ENCODE data around the gene RET.
"Not testable (repeated sequence)": the region's sequence is repeated elsewhere in the genome, so short reads cannot be mapped to it uniquely, and the experiment has no call there.

The RET gene

DNA sequence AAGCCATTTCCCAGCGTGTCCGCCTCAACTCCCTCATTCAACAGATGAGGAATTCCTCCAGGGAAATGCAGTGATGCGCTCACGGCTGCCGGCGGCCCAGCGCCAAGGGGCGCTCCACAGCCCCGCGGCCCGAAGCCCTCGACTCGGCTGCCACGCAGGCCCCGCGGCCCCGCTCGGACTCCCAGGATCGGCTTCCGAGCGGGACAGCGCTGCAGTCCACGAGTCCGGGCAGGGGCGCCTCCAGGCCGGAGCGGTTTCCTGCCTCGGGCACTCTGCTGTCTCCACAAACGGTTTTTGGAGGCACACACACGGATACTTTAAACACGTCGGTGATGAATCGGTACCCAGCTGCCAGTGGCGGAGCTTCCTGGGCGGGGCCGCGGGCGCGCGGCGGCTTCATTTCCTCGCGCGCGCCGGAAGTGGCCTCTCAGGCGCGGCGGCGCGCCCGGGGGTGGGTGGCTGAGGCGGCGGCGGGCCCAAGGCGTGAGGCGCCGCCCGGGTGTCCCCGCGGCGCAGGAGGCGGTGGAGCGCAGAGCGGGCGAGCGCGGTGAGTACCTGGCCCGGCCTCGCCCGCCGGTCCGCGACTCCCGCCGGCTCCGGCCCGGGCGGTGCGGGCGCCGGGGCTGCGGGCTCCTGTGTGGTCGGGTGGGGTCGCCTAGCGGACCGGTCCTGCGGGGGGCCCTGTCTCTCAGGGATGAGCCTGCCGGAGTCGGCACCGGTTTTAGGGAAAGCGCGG lies 61.3 kb downstream of the RET start, which contains the start of gene CSGALNACT2:
TSS of gene CSGALNACT2 (plus strand) at position 425 of the 736 bp plus-strand sequence. CDS start 16,705 bp downstream, outside the sequence.
- DNase-seq = peak in 1 of 2 experiments; percentile 80

DNA sequence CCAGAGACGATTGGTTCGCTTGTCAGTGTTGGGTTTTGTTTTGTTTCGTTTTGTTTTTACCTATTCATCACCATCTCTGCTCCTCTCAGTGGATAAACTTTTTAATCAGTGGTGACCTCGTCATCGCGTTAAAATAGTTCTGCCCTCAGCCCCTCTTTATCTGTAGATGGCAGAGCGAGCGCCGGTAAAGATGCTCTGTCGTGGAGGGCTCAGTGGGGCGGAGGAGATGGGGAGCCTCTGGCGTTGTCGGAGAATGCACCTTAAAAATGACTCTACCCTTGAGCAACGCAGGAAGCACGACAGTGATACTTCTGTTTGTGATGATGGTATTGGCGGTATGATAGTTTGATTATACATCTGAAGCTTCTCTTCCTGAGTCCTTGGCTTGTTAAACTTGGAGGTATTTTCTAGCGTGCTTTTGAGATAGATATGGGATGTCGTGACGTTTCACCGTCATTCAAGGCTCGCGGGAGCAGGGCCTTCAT lies 61.9 kb downstream of the RET start:
- DNase-seq = peak in 1 of 2 experiments; percentile 41

DNA sequence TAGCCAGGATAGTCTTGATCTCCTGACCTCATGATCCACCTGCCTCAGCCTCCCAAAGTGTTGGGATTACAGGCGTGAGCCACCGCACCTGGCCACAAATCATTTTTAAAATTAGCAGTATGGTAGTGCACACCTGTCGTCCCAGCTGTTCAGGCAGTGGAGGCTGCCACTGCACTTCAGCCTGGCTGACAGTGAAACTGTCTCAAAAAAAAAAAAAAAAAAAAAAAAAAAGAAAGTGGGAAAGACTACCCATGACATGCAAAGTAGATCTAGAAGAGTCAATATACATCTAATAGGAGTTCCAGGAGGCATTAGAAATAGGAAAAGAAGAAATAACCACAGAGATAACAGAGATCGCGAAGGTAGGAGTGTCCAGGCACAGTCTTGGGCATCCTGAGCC lies 64.6 kb downstream of the RET start:
- DNase-seq = no peak

DNA sequence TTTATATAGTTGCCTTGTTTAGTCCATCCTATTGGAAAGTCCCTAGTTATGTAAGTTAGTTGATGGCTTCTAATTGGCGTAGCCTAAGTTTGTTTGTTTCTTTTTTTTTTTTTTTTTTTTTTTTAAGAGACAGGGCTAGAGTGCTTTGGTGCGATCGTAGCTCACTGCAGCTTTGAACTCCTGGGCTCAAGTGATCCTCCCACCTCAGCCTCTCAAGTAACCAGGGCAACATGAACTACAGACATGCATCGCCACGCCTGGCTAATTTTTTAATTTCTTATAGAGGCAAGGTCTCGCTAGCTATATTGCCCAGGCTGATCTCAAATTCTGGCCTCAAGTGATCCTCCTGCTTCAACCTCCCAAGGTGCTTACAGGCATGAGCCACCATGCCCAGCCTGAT lies 68.4 kb downstream of the RET start:
- peak in 1 of 2 experiments; percentile 5 for DNase-seq

DNA sequence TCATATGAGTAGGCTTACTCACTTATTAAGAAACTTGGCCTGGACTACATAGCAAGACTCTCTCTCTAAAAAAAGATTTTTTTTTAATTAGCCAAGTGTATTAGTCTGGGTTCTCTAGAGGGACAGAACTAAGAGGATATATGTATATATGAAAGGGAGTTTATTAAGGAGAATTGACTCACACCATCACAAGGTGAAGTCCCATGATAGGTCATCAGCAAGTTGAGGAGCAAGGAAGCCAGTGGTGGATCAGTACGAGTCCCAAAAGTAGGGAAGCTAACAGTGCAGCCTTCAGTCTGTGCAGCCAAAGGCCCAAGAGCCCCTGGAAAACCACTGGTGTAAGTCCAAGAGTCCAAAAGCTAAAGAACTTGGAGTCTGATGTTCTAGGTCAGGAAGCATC lies 69.1 kb downstream of the RET start:
- not testable (repeated sequence) for DNase-seq

DNA sequence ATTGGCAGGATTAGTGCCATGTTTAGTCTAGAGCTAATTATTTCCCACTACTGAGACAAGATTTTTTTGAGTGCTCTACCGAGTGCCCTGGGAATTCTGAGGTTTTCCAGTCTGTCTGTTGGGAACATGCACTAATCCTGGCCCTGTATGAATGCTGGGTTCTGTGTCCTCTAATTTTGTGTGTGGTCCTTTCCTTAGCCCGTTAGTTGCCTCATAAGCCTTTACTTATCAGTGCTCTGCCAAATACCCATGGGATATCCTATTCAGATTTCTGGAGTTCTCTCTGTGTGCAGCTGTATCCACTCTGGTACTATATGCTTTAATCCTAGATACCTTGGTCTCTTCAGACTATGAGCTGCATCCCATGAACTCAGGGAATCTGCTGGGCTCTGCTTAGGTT lies 74.5 kb downstream of the RET start:
- no peak for DNase-seq

DNA sequence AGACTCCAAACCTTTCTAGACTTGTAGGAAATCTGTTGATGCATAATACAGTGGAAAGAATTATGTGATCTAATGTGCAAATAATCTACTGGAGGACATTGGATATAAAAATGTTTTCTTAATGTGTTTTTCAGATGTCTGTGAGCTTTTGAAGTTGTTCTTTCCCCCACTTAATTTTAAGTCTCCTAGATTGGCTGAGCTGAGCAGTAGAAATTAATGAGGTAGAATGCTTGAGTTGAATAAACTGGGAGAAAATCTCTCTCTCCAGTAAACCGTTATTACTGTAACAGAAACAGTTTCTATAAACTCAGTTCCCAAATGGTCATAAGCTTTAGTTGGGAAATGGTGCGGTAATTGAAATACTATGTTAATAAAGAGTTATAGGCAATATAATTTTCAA lies 77.0 kb downstream of the RET start:
- no peak for DNase-seq

DNA sequence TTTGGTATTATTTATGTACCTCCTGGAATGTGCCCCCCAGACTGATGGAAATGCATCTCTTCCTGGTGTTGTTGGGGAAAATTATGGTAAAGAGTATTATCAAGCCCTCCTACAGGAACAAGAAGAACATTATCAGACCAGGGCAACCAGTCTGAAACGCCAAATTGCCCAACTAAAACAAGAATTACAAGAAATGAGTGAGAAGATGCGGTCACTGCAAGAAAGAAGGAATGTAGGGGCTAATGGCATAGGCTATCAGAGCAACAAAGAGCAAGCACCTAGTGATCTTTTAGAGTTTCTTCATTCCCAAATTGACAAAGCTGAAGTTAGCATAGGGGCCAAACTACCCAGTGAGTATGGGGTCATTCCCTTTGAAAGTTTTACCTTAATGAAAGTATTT lies 78.4 kb downstream of the RET start:
- DNase-seq = no peak

DNA sequence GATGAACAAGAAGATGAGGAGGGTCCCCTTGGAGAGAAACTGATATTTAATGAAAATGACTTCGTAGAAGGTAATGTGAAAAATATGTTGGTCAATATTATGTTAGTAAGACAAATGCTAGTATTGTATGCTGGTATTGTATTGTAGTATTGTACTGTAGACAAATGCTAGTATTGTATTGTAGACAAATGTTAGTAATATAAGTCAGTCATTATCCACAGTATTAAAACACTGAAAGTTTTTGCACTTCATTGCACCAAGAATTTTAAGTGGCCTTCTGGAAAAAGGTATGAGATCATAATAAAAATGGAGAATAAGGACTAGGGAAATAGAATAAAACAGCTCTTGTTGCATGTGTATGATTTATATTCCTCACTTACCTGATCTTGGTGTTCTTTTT lies 78.9 kb downstream of the RET start:
- no peak for DNase-seq

DNA sequence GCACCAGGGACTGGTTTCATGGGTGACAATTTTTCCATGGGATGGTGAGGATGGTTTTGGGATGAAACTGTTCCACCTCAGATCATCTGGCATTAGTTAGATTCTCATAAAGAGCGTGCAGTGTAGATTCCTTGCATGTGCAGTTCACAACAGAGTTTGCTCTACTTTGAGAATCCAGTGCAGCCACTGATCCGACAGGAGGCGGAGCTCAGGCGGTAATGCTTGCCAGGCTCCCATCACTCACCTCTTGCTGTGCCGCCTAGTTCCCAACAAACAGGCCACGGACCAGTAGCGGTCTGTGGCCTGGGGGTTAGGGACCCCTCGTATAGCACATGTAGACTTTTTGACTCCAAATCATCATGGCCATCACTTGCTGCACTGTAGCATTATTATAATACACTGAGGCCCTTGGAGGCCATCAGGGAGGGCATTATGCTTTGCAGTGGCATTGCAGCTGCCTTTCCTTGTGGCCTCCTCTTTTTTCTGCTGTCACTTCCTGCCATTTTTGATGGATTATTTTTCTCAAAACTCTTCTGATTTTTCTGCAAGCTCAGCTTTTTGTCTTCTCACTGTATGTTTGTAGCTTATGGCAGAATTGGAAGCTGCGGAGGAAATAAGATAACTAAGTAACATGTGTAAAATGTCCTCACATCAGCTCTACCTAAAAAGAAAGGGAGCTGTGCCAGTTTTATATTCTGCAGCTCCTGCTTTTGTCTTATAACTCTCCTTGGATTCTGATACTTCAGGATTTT lies 79.9 kb downstream of the RET start:
- no peak for DNase-seq

DNA sequence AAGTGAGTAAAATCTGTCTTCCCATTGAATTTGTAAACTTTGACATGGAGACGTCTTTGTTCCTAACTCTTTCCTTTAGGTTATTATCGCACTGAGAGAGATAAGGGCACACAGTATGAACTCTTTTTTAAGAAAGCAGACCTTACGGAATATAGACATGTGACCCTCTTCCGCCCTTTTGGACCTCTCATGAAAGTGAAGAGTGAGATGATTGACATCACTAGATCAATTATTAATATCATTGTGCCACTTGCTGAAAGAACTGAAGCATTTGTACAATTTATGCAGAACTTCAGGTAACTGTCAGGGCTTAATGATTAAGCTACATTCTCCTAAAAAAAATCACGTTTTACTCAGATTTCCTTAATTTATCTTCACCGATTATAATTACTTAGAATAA lies 81.8 kb downstream of the RET start:
- DNase-seq = no peak

DNA sequence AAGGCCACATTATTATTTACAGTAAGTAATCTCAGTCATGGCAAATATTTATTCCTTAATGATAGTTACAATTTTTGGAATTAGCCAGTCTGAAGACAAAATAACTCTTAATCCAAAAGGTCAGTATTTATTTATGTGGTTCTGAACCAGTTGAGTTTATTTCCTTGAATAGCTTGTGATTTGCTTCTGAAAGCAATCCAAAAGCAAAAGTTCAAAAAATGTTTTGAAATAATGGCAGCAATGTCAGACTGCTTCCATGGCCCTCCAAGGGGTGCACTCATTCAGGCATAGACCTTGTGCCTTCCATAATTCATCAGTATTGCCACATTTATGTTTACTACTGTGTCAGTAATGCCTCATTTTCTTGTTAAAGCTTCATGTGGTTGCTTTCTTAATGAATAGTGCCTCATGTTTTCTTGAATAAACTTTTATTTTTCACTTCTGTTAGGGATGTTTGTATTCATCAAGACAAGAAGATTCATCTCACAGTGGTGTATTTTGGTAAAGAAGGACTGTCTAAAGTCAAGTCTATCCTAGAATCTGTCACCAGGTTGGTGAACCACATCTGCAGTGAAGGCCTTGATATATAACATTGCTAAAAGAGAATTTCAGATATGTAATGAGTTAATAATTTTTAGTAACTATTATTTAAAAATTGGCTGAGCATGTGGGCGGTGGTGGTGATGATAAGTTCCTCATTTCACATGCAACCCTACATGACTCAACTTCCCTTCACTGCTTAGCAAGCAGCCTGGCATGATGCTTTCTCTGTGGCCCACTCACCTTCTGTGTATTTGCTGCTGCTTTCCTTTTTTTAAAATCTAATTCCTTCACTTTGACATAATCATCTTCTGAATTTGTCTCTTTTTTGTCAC lies 83.4 kb downstream of the RET start:
- no peak for DNase-seq

DNA sequence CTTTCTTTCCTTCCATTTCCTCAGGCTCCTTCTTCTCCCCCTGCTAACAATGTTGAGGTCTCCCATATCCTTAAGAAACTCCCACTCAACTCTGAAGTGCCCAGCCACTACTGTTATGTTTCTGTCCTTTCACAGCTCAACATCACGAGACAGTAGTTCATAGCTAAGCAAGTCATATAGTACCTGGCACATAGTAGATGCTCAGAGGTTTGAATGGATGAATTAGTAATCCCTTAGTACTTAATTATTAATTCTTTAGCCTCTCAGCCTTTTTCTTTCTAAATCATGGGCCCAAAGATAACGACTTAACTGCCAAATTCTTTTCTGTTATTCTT lies 84.0 kb downstream of the RET start:
- DNase-seq = no peak

DNA sequence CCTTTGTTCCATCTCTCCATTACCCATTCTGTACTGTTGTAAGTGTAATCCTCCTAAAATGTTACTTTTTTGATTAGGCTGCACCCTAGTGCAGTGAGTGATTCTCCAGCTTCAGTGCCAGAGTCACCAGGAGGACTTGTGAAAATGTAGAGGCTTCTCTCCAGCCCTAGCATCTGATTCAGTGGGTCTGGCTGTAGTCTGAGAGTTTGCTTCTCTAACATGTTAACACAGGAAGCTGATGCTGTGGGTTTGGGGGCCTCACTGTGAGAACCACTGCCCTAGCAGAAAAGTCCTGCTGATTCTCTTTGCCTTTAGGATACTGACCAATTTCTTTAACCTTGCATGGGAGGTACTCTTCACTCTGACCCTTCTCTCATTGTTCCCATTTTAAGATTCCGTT lies 85.7 kb downstream of the RET start:
- DNase-seq = no peak

DNA sequence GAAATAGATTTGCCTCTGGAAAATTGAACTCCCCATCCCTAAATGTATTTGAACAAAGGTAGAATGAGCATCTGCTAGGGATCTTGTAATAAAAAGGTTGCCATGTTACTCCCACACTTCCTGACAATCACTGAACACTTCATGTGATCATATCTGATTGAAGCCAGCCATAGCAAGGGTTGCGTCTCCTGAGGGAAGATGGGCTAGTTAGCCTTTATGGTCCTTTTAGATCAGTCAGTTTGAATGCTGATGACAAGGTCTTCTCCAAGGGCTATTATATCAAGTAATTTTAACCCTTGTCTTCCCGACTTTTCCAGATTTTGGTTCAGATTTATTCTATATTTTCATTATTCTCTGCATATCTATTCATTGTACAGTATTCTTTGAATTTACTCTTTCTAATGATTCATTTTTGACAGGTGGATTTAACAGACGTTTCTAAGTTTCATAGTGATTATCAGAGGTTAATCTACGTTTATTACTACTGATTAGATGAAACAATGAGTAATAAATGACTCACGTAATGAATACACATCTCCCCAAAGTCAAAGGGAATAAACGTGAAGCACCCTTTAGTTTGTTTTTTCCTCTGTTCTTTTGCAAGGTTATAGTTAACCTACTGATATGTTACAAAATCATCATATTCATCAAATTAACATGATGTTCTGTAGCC lies 89.5 kb downstream of the RET start:
- DNase-seq = no peak

DNA sequence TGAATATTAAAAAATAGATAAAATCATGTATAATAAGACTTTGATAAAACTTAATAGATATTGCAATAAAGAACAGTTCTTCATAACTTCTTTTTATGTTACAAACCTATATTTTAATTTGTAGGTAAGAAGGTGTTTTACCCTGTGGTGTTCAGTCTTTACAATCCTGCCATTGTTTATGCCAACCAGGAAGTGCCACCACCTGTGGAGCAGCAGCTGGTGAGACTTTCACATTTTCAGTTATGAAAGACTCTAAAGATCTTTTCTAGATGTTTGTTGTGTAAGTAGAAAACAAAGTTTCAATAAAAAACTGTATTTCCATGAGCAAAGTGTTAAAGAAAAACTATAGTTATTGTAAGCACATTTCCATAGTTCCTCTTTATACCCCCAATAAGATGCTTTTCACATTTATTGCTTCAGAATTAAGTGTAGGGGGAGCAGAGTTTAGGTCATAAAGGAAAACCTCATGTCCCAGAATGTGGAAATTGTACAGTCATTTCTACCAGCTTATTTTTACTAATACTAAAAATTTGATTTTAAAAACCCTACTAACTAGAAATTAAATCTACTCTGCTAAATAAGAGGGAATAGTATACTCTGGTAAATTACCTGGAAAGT lies 90.1 kb downstream of the RET start:
- no peak for DNase-seq

DNA sequence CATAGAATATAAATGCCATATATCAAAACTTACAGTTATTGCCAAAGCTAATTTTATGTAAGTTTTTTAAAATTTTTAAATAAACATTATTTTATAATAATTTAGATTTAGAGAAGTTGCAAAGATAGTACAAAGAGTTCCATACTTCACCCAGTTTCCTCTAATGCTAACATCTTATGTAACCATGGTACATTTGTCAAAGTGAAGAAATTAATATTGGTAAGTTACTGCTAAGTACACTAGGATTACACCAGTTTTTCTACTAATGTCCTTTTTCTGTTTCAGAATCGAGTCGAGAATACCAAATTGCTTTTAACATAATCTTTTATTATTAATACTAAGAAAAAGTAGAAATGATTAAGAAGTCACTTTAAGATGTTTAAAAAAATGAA lies 90.6 kb downstream of the RET start:
- DNase-seq = no peak

DNA sequence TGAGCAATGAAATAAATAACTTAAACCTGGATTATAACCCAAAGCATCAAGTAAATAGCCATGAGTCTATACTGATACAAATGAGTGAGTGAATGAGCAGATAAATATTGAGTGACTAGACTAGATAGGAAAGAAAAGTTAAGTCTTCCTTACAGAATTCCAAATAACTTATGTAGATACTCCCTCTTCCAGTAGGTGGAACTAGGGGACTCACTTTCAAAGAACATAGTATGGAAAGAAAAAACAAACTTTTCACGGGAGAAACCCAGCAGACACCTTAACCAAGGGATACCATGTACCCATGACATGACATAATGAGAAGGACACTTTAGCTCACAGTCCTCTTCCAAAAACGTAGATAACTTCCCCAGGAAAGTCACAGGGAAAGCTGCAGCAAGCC lies 93.6 kb downstream of the RET start:
- DNase-seq = no peak

DNA sequence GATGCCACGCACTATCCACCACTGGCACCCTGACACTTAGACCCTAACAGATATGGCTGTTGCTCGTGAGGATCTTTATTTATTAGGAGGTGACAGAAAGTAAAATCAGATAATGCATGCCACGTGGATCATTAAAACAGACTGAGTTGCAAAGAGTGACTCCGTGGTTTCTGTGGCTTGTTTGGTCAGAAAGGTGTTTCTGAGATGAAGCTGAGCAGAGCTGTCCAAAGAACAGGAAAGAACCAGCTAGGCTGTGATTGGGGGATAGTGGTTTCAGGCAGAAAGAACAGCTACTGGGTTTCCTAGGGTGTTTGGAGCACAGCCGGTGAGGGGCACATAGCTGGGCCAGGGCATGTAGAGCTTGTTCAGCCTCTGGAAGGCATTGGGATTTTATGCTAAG lies 95.8 kb downstream of the RET start:
- no peak for DNase-seq

DNA sequence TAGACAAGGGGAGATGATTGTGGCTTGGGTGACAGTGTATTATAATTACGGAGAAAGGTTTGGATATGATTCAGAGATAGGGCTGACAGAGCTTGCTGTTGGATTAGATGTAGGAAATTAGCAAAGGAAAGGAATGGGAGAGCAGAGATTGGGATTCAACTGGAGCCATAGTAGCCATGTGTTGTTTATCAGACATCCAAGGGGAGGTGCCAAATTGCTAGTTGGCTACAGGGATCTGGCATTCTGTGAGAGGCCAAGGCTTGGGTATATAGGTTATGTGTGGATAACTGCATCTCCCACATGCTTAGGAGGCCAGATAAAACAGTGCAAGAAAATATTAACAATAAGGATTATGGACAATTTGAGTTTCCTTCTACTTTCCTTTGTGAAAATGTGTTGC lies 96.3 kb downstream of the RET start:
- no peak for DNase-seq

DNA sequence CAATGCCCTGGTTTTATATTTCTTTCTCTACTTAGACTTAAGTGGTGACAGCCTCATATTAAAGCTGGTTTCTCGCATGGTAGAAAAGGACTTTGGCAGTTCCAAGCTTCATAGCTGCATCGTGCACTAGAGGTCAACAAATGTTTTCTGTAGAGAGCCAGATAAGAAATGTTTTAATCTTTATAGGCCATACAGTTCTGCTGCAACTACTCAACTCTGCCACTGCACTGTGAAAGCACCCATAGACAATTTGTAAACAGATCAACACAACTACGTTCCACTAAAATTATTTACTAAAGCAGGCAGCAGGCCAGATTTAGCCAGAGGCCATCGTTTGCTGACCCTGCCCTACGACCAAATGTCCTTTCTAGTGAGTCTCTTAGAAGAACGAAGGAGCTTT lies 98.1 kb downstream of the RET start:
- no peak for DNase-seq

DNA sequence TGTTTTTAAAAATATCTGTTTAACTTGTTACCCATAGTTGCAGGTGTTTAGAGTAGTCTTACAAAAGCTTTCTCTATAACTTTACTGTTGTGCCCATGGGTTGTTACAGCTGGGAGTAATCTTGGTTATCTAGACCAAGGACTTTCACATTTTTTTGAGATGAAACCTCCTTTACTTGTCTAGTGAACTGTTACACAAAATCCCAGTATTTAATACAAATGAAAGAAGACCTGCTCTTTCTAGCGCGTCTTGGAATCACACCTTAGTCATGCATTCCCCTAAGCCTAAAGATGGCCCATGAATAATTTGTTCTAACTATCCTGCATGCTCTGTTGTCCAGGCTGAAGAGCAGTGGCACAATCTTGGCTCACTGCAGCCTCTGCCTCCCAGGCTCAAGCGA lies 99.4 kb downstream of the RET start:
- DNase-seq = no peak

DNA sequence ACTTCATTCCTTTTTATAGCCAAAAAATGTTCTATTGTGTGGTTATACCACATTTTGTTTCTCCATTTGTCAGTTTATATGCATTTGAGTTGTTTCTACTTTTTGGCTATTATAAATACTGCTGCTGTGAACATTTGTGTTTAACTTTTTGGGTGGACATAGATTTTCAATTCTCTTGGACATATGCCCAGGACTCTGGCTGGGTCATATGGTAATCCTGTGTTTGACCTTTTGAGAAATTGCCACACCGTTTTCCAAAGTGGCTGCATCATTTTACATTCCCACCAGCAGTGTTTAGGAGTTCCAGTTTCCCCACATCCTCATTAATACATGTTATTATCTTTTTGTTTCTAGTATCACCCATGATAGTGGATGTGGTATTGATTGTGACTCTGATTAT lies 100.7 kb downstream of the RET start:
- DNase-seq = no peak
